Natural killer cell (primary cell): ENCODE results near the gene C1orf159. TPM values are rescaled to one million over a fixed set of nuclear protein-coding genes. Genes with fewer than 3 reads are reported as not detected.
"Not testable (repeated sequence)": the region's sequence is repeated elsewhere in the genome, so short reads cannot be mapped to it uniquely, and the experiment has no call there.

ENCODE experiments used
- ATAC-seq, 3 donors: fragments of 150-1000 bp in 2 of 3; fragments of 200-7000 bp in 1 of 3; cut with Tn5 transposase; 1 replicate in 1 of 3; 2 replicates in 2 of 3; pipeline ENCODE4 v1.10.0; 2021; ENCODE audit warnings: mild to moderate bottlenecking in 2 of 3, moderate library complexity in 2 of 3
- DNase-seq, 2 donors: peaks; one replicate each; pipeline versions ENCODE4 v3.0.0 to v3.0.0-alpha.2; 2013 to 2021; ENCODE audit warnings: mixed read lengths in 1 of 2
- H3K27ac ChIP-seq: one replicate; pipeline ENCODE4 v1.5.1; 2013; ENCODE audit warnings: mild to moderate bottlenecking, low read length
- H3K27me3 ChIP-seq: one replicate; pipeline ENCODE4 v1.6.1; 2013; ENCODE audit warnings: low read length; ENCODE audit not compliant: control insufficient read depth, insufficient read depth
- H3K36me3 ChIP-seq: one replicate; pipeline ENCODE4 v1.6.1; 2013; ENCODE audit warnings: low read length; ENCODE audit not compliant: control insufficient read depth, insufficient read depth
- H3K4me1 ChIP-seq: one replicate; pipeline ENCODE4 v1.6.1; 2013; ENCODE audit warnings: low read length; ENCODE audit not compliant: control insufficient read depth, insufficient read depth
- H3K4me3 ChIP-seq: one replicate; pipeline ENCODE4 v1.5.1; 2013; ENCODE audit warnings: low read length
- H3K9me3 ChIP-seq: one replicate; pipeline ENCODE4 v1.6.1; 2013; ENCODE audit warnings: low read length; ENCODE audit not compliant: control insufficient read depth, insufficient read depth
- H3K27ac Mint-ChIP-seq, 2 donors: one replicate each; pipeline ENCODE4 v1.8.0; 2022; ENCODE audit warnings: mild to moderate bottlenecking in 2 of 2, mixed read lengths in 2 of 2, moderate library complexity in 1 of 2
- H3K27me3 Mint-ChIP-seq, 2 donors: one replicate each; pipeline ENCODE4 v1.8.0; 2022; ENCODE audit warnings: low read depth in 2 of 2, mixed read lengths in 2 of 2
- H3K36me3 Mint-ChIP-seq: one replicate; pipeline ENCODE4 v1.8.0; 2022; ENCODE audit warnings: mixed read lengths
- H3K4me1 Mint-ChIP-seq, 2 donors: one replicate each; pipeline ENCODE4 v1.8.0; 2022; ENCODE audit warnings: mixed read lengths in 2 of 2
- H3K4me3 Mint-ChIP-seq: one replicate; pipeline ENCODE4 v1.8.0; 2022; ENCODE audit warnings: mild to moderate bottlenecking, moderate library complexity, mixed read lengths
- H3K9me3 Mint-ChIP-seq, 2 donors: one replicate each; pipeline ENCODE4 v1.8.0; 2022; ENCODE audit warnings: mixed read lengths in 2 of 2
- CTCF ChIP-seq: fragments of 200-600 bp; IDR thresholded peaks from one replicate; pipeline ENCODE4 v1.8.0; 2022; ENCODE audit warnings: antibody characterized with exemption
- WGBS: methylation state at CpG from one replicate; pipeline ENCODE4 v1.1.7; 2013; ENCODE audit warnings: missing lambda C conversion rate; ENCODE audit not compliant: insufficient coverage; 5-methylcytosine and 5-hydroxymethylcytosine counted together
- intact Hi-C: fragments of 100-400 bp; cut with micrococcal nuclease; formaldehyde crosslinking; loops from one replicate; pipeline ENCODE4 v1.14.2; 2022
- total RNA-seq, 4 donors: library from RNA; stranded (reverse); fragments of 120-200 nt in 1 of 4; gene quantifications; one replicate each; pipeline versions ENCODE4 v1.2.3 to v1.2.4, GENCODE V29; 2013 to 2022

The C1orf159 gene
- total RNA-seq, 3 donors from 2014 or later (not counting 1 experiment from before 2014, with no cell fraction given), result 19.6 to 25.1 (median 21.5) TPM

- peaks cover 0 to 17% of the 10 kb centered on the region in 2 donors for H3K9me3 Mint-ChIP-seq
- Histone ChIP-seq H3K27me3 (no peaks in the 10 kb centered on the region), H3K4me3 (no peak overlapping the region), H3K36me3 (no peaks in the 10 kb centered on the region), H3K9me3 (peaks cover 14% of the 10 kb centered on the region), H3K27ac (no peak overlapping the region), H3K4me1 (peaks cover 22% of the 10 kb centered on the region)
- H3K4me1 Mint-ChIP-seq, result peaks cover 15 to 28% of the 10 kb centered on the region in 2 donors
- TF ChIP-seq CTCF, result no peak
- peak overlapping the region; percentile 65 to 81 for H3K27ac Mint-ChIP-seq
- no peaks in the 10 kb centered on the region for H3K36me3 Mint-ChIP-seq
- peak overlapping the region; percentile 71 for H3K4me3 Mint-ChIP-seq
- ATAC-seq (no peak), DNase-seq (no peak)
- 90% methylated on average over 26 of the region's 26 CpGs for WGBS
- intact Hi-C loops, result no loop called here
- H3K27me3 Mint-ChIP-seq, result no peaks in the 10 kb centered on the region
Measured at GRCh38 chr1:1156140-1157032, 40.5 kb upstream of the C1orf159 start.

DNA sequence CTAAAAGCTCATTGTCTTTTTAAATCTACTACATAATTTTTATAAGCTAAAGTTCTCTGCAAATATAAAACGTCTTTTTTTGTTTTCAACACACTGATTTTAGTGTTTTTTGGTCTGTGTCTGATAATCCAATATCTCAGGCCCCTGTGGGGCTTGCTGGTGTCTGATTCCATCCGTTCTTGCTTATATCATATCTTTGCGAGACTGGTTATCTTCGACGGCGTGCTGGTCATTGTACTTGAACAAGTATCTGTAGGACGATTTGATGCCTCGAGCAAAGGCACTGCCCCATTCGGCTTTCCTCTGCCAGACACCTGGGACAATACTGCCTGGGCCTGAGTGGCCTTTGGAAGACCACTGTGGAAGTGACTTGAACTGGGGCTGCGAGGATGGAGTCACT is 39.4 kb upstream of the C1orf159 start:
- H3K27me3 Mint-ChIP-seq, result no peaks in the 10 kb centered on the region
- Histone ChIP-seq H3K36me3 (no peaks in the 10 kb centered on the region), H3K9me3 (peaks cover 14% of the 10 kb centered on the region), H3K4me3 (no peak overlapping the region), H3K27me3 (no peaks in the 10 kb centered on the region), H3K27ac (no peak overlapping the region), H3K4me1 (peaks cover 22% of the 10 kb centered on the region)
- intact Hi-C loops, result no loop called here
- H3K27ac Mint-ChIP-seq, result peak overlapping the region; percentile 32 to 81
- whole genome bisulfite sequencing, result 93% methylated on average over 9 of the region's 10 CpGs
- H3K4me1 Mint-ChIP-seq, result peaks cover 15 to 28% of the 10 kb centered on the region in 2 donors
- peaks cover 0 to 17% of the 10 kb centered on the region in 2 donors for H3K9me3 Mint-ChIP-seq
- no peak for ATAC-seq
- H3K36me3 Mint-ChIP-seq, result no peaks in the 10 kb centered on the region
- H3K4me3 Mint-ChIP-seq, result no peak overlapping the region
- TF ChIP-seq CTCF, result no peak
- no peak for DNase-seq

DNA sequence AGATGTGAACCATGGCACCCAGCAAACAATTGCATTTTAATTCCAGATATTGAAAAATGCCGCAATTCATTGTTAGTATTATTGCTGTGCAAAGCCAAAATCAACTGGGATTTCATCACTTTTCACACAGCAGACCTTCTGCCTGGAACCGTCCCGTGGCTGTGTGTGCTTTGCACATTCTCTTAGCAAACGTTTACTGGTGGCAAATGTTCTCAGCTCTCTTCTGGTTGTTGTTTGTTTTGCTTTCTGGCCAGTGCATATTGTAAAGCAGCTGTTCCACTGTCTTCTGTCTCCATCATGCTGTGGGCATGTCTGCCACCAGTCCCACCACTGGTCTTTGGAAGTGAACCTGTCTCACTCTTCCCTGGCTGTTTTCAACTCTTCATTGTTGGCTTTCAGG is 38.0 kb upstream of the C1orf159 start:
- 92% methylated on average over 4 of the region's 4 CpGs for WGBS
- Mint-ChIP-seq H3K27ac (peak overlapping the region; percentile 86 to 92), H3K9me3 (peaks cover 0 to 17% of the 10 kb centered on the region in 2 donors)

GRCh38 chr1:1153215-1153614 is 37.3 kb upstream of the C1orf159 start:
- 91% methylated on average over 14 of the region's 14 CpGs for WGBS
- ATAC-seq, intact Hi-C loops, DNase-seq, H3K27me3 Mint-ChIP-seq, H3K36me3 ChIP-seq, H3K4me1 ChIP-seq, H3K4me3 Mint-ChIP-seq, H3K27me3 ChIP-seq, H3K4me3 ChIP-seq, H3K27ac ChIP-seq, H3K36me3 Mint-ChIP-seq: not testable (repeated sequence)
- H3K4me1 Mint-ChIP-seq, result peaks cover 15 to 28% of the 10 kb centered on the region in 2 donors
- peak overlapping the region; percentile 86 to 92 for H3K27ac Mint-ChIP-seq
- H3K9me3 ChIP-seq, result peaks cover 14% of the 10 kb centered on the region
- H3K9me3 Mint-ChIP-seq, result peaks cover 0 to 17% of the 10 kb centered on the region in 2 donors

More for the DNA sequence above, 38.0 kb upstream of the C1orf159 start:
- H3K36me3 Mint-ChIP-seq, result no peaks in the 10 kb centered on the region
- Histone ChIP-seq H3K27me3 (no peaks in the 10 kb centered on the region), H3K27ac (no peak overlapping the region), H3K36me3 (no peaks in the 10 kb centered on the region), H3K4me1 (peaks cover 15% of the 10 kb centered on the region), H3K9me3 (peaks cover 14% of the 10 kb centered on the region), H3K4me3 (no peak overlapping the region)
- no peak for TF ChIP-seq CTCF
- peaks cover 15 to 28% of the 10 kb centered on the region in 2 donors for H3K4me1 Mint-ChIP-seq
- H3K4me3 Mint-ChIP-seq, result no peak overlapping the region
- intact Hi-C loops, result no loop called here
- DNase-seq (no peak), ATAC-seq (no peak)
- no peaks in the 10 kb centered on the region for H3K27me3 Mint-ChIP-seq

DNA sequence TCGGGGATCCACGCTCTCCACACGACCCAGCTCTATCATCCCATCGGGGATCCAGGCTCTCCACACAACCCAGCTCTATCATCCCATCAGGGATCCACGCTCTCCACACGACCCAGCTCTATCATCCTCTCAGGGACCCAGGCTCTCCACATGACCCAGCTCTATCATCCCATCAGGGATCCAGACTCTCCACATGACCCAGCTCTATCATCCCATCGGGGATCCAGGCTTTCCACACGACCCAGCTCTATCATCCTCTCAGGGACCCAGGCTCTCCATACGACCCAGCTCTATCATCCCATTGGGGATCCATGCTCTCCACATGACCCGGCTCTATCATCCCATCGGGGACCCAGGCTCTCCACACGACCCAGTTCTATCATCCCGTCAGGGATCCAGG is 36.5 kb upstream of the C1orf159 start:
- H3K4me3 ChIP-seq, H3K36me3 ChIP-seq, intact Hi-C loops, H3K27me3 Mint-ChIP-seq, ATAC-seq, H3K4me1 ChIP-seq, H3K27me3 ChIP-seq, H3K4me3 Mint-ChIP-seq, DNase-seq, H3K36me3 Mint-ChIP-seq, H3K27ac ChIP-seq: not testable (repeated sequence)
- Mint-ChIP-seq H3K4me1 (peaks cover 15 to 28% of the 10 kb centered on the region in 2 donors), H3K9me3 (peaks cover 0 to 17% of the 10 kb centered on the region in 2 donors), H3K27ac (peak overlapping the region; percentile 86 to 92)
- H3K9me3 ChIP-seq, result peaks cover 14% of the 10 kb centered on the region
- 93% methylated on average over 13 of the region's 13 CpGs for whole genome bisulfite sequencing
